Neural progenitor cell (in vitro differentiated cells): ENCODE data around the gene CXCR4. TPM values are rescaled to one million over a fixed set of nuclear protein-coding genes. Genes with fewer than 3 reads are reported as not detected.

Experiments
- DNase-seq: peaks from one replicate; pipeline ENCODE4 v3.0.0-alpha.2; 2016; ENCODE audit warnings: low spot score
- H2AFZ ChIP-seq: fragments of 200-600 bp; sonication (generic); replicated peaks from 2 replicates; pipeline ENCODE4 v1.6.1; 2016; ENCODE audit warnings: antibody characterized with exemption
- H3F3A ChIP-seq: fragments of 200-600 bp; sonication (generic); 2 replicates; pipeline ENCODE4 v1.6.1; 2016; ENCODE audit warnings: antibody characterized with exemption, low read depth
- H3K27ac ChIP-seq: fragments of 200-600 bp; sonication (generic); 2 replicates; pipeline ENCODE4 v1.5.1; 2016; ENCODE audit warnings: mild to moderate bottlenecking
- H3K27me3 ChIP-seq: fragments of 200-600 bp; sonication (generic); 2 replicates; pipeline ENCODE4 v1.6.1; 2016; ENCODE audit warnings: mild to moderate bottlenecking, moderate library complexity
- H3K36me3 ChIP-seq: fragments of 200-600 bp; sonication (generic); 2 replicates; pipeline ENCODE4 v1.5.1; 2016
- H3K4me1 ChIP-seq: fragments of 200-600 bp; sonication (generic); 2 replicates; pipeline ENCODE4 v1.6.1; 2016; ENCODE audit warnings: mixed run types
- H3K4me2 ChIP-seq: fragments of 200-600 bp; sonication (generic); 2 replicates; pipeline ENCODE4 v1.6.1; 2016
- H3K4me3 ChIP-seq: fragments of 200-600 bp; sonication (generic); 2 replicates; pipeline ENCODE4 v1.5.1; 2016
- H3K79me2 ChIP-seq: fragments of 200-600 bp; sonication (generic); 2 replicates; pipeline ENCODE4 v1.6.1; 2016; ENCODE audit warnings: low read depth
- H3K9ac ChIP-seq: fragments of 200-600 bp; sonication (generic); 2 replicates; pipeline ENCODE4 v1.6.1; 2016
- H3K9me3 ChIP-seq: fragments of 200-600 bp; sonication (generic); 2 replicates; pipeline ENCODE4 v1.5.1; 2016; ENCODE audit warnings: low read depth
- H4K20me1 ChIP-seq: fragments of 200-600 bp; sonication (generic); 2 replicates; pipeline ENCODE4 v1.6.1; 2016; ENCODE audit warnings: low read depth
- H3K27ac Mint-ChIP-seq: 3 replicates; pipeline ENCODE4 v1.8.0; 2021; ENCODE audit warnings: mixed read lengths
- H3K27me3 Mint-ChIP-seq: 2 replicates; pipeline ENCODE4 v1.8.0; 2022; ENCODE audit warnings: low read depth, mild to moderate bottlenecking, inconsistent platforms, moderate library complexity, mixed read lengths; ENCODE audit not compliant: insufficient read depth
- H3K36me3 Mint-ChIP-seq: 3 replicates; pipeline ENCODE4 v1.8.0; 2021; ENCODE audit warnings: mixed read lengths
- H3K4me1 Mint-ChIP-seq: 3 replicates; pipeline ENCODE4 v1.8.0; 2021; ENCODE audit warnings: mixed read lengths
- H3K4me3 Mint-ChIP-seq: 3 replicates; pipeline ENCODE4 v1.8.0; 2021; ENCODE audit warnings: mild to moderate bottlenecking, moderate library complexity, mixed read lengths
- H3K9me3 Mint-ChIP-seq: 3 replicates; pipeline ENCODE4 v1.8.0; 2020; ENCODE audit warnings: mixed read lengths
- EZH2 ChIP-seq: fragments of 200-600 bp; sonication (generic); IDR thresholded peaks from 2 replicates; pipeline ENCODE4 v1.6.1; 2017; ENCODE audit warnings: antibody characterized with exemption, mild to moderate bottlenecking, moderate library complexity
- EZH2phosphoT487 ChIP-seq: fragments of 200-600 bp; sonication (generic); IDR thresholded peaks from 2 replicates; pipeline ENCODE4 v1.6.1; 2017; ENCODE audit warnings: antibody characterized with exemption
- total RNA-seq: library from RNA; depleted of rRNA; stranded (reverse); fragments of >200 nt; gene quantifications from 2 replicates; pipeline ENCODE4 v1.2.3, GENCODE V29; 2015; ENCODE audit warnings: low replicate concordance
- TF ChIP-seq, protein P1 (sequence below): fragments of 200-600 bp; sonication (generic); IDR thresholded peaks from 2 replicates; pipeline ENCODE4 v1.5.1; 2017; ENCODE audit warnings: antibody characterized with exemption, mild to moderate bottlenecking

CXCR4 gene
- total RNA-seq, 1 donor from 2014 or later: 32.6 TPM

DNA sequence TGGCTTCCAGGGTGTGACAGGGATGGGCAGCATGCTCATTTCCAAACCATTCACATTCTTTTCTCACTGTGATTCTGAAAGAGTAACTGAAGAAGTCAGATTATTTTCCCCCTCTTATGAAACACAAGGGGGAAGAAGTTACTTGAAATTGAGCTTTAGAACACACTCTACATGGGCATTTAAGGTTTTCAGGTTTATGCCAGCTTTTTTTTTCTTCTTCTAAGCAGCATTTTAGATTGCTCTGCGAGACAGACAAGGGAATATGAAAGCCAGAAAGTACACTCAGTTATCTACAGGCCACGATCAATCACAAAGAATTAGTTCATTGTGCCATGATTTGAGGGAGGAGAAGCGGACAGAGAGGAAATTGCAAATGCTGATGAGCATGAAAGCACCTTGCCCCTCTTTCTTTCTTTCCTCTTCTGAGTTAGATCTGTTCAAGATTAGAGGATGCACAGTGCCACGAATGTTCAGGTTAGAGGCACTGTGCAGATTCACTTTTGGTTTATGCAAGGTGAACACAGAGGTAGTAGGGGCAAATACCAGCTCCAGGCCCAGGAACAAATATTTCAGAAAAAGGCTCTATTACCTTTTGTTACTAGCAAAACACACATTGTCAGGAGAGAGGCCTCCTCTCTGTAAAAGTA lies 49.2 kb downstream of the CXCR4 start:
- Histone ChIP-seq H3K4me2 (no peak overlapping the region), H3K27me3 (no peaks in the 10 kb centered on the region), H3K27ac (no peak overlapping the region), H3K79me2 (no peaks in the 10 kb centered on the region), H4K20me1 (no peaks in the 10 kb centered on the region), H2AFZ (no peak overlapping the region), H3K9me3 (no peaks in the 10 kb centered on the region), H3K9ac (no peak overlapping the region), H3K4me3 (no peak overlapping the region), H3K36me3 (no peaks in the 10 kb centered on the region), H3F3A (no peaks in the 10 kb centered on the region), H3K4me1 (peaks cover 11% of the 10 kb centered on the region)
- peaks cover 19% of the 10 kb centered on the region for H3K9me3 Mint-ChIP-seq
- H3K4me1 Mint-ChIP-seq: peaks cover 46% of the 10 kb centered on the region
- no peak for DNase-seq
- H3K27ac Mint-ChIP-seq: peak overlapping the region; percentile 90
- no peak overlapping the region for H3K4me3 Mint-ChIP-seq
- TF ChIP-seq EZH2phosphoT487 (no peak), EZH2 (no peak)
- TF ChIP-seq, protein P1, sequence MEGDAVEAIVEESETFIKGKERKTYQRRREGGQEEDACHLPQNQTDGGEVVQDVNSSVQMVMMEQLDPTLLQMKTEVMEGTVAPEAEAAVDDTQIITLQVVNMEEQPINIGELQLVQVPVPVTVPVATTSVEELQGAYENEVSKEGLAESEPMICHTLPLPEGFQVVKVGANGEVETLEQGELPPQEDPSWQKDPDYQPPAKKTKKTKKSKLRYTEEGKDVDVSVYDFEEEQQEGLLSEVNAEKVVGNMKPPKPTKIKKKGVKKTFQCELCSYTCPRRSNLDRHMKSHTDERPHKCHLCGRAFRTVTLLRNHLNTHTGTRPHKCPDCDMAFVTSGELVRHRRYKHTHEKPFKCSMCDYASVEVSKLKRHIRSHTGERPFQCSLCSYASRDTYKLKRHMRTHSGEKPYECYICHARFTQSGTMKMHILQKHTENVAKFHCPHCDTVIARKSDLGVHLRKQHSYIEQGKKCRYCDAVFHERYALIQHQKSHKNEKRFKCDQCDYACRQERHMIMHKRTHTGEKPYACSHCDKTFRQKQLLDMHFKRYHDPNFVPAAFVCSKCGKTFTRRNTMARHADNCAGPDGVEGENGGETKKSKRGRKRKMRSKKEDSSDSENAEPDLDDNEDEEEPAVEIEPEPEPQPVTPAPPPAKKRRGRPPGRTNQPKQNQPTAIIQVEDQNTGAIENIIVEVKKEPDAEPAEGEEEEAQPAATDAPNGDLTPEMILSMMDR: no peak
- peaks cover 6% of the 10 kb centered on the region for H3K27me3 Mint-ChIP-seq
- peaks cover 1% of the 10 kb centered on the region for H3K36me3 Mint-ChIP-seq

DNA sequence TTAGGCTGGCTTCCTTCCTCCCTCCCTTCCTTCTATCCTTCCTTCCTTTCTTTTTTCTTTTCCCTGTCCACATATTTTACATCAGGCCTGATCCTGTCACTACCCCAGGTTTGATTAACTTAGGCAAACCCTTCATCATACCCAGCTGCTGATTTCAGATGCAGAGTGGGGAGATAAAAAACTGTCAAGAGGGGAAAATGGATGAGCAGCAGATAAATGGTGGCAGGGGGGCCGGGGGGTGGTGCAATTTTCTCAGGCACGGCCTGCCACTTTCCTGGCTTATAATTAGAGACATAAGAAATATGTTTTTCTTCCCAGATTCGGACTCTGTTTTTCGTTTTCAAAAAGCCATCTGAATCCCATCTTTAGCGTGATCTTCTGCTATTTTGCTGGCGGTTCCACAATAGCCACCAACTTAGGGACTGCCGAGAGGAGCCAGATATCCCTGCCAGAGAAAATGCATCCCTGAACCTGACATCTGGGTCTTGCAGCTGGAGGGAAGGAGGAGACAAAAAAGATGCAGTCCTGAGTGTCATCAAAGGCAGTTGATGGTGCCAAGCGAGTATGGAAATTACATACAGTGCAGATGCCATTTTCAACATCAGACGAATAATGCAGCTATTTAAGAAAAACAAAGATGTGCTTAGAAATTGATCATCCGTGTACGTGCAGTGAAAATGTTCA lies 49.9 kb downstream of the CXCR4 start:
- Mint-ChIP-seq H3K9me3 (peaks cover 13% of the 10 kb centered on the region), H3K27me3 (peaks cover 6% of the 10 kb centered on the region), H3K36me3 (peaks cover 1% of the 10 kb centered on the region), H3K27ac (peak overlapping the region; percentile 64), H3K4me1 (peaks cover 46% of the 10 kb centered on the region), H3K4me3 (no peak overlapping the region)
- H2AFZ ChIP-seq: no peak overlapping the region
- H3K27ac ChIP-seq: no peak overlapping the region
- no peak overlapping the region for H3K4me3 ChIP-seq
- peaks cover 11% of the 10 kb centered on the region for H3K4me1 ChIP-seq
- H3K36me3 ChIP-seq: no peaks in the 10 kb centered on the region
- H3K4me2 ChIP-seq: no peak overlapping the region
- TF ChIP-seq, protein P1: no peak
- TF ChIP-seq EZH2phosphoT487: no peak
- TF ChIP-seq EZH2: no peak
- no peak overlapping the region for H3K9ac ChIP-seq
- H3K79me2 ChIP-seq: no peaks in the 10 kb centered on the region
- H3K9me3 ChIP-seq: no peaks in the 10 kb centered on the region
- no peaks in the 10 kb centered on the region for H4K20me1 ChIP-seq
- no peaks in the 10 kb centered on the region for H3F3A ChIP-seq
- no peak for DNase-seq
- no peaks in the 10 kb centered on the region for H3K27me3 ChIP-seq

DNA sequence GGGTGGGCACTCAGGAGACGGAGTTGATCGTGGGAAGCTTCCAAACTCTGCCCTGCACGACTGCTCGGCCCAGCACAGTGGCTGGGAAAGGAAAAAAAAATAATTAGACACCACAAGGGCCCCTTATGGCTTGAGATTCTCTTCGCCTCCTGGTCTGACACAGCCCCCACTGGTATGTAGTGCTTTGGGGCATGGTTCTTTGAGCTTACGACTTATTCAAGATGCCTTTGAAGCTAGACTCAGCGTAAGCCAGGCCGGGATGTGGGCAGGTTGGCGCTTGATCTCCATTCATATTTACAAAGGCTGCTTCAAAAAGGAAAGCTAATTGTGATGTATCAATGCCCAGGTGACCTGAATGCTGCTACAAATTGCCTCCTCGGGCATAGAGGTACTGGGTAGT lies 50.5 kb downstream of the CXCR4 start:
- Histone ChIP-seq H3K9ac (no peak overlapping the region), H3K4me2 (no peak overlapping the region), H3F3A (no peaks in the 10 kb centered on the region), H3K4me3 (no peak overlapping the region), H3K4me1 (peaks cover 11% of the 10 kb centered on the region), H2AFZ (no peak overlapping the region), H3K27ac (no peak overlapping the region), H3K9me3 (no peaks in the 10 kb centered on the region), H3K36me3 (no peaks in the 10 kb centered on the region), H3K79me2 (no peaks in the 10 kb centered on the region), H3K27me3 (no peaks in the 10 kb centered on the region), H4K20me1 (no peaks in the 10 kb centered on the region)
- H3K4me1 Mint-ChIP-seq: peaks cover 46% of the 10 kb centered on the region
- H3K36me3 Mint-ChIP-seq: peaks cover 1% of the 10 kb centered on the region
- peaks cover 9% of the 10 kb centered on the region for H3K9me3 Mint-ChIP-seq
- peaks cover 6% of the 10 kb centered on the region for H3K27me3 Mint-ChIP-seq
- no peak for DNase-seq
- TF ChIP-seq EZH2 (no peak), EZH2phosphoT487 (no peak)
- TF ChIP-seq, protein P1: no peak
- no peak overlapping the region for H3K4me3 Mint-ChIP-seq
- H3K27ac Mint-ChIP-seq: peak overlapping the region; percentile 15
